ENCODE measurements around the gene BNIP3.
"Not testable (repeated sequence)": the region's sequence is repeated elsewhere in the genome, so short reads cannot be mapped to it uniquely, and the experiment has no call there.

Gene BNIP3

DNA sequence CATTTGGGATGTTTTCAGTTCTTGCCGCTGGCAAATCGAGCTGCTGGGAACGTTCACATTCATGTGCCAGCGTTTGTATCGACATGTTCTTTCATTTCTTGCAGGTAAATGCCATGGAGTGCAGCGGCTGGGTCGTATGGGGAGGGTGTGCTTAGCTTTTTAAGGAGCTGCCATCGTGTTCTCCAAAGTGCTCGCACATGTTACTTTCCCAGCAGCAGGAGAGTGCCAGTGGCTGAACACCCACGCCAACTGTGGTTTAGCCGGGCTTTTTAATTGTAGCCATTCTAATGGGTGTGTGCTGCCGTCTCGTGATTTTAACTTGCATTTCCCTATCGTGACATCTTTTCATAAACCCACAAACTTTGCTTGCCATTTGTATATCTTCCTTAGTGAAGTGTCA is 11.6 kb upstream of the BNIP3 start:
- Mint-ChIP-seq H3K4me1 (peaks cover 18% of the 10 kb centered on the region), H3K36me3 (ENCODE audit: low read depth) (no peaks in the 10 kb centered on the region), H3K27ac (no peak overlapping the region), H3K9me3 (no peaks in the 10 kb centered on the region), H3K27me3 (ENCODE audit: low read depth) (peaks cover 10% of the 10 kb centered on the region), H3K4me3 (no peak overlapping the region)
- no peak for TF ChIP-seq CTCF (IDR thresholded peaks at IDR 0.05; ENCODE audit: unreplicated experiment in 3 of 3)

DNA sequence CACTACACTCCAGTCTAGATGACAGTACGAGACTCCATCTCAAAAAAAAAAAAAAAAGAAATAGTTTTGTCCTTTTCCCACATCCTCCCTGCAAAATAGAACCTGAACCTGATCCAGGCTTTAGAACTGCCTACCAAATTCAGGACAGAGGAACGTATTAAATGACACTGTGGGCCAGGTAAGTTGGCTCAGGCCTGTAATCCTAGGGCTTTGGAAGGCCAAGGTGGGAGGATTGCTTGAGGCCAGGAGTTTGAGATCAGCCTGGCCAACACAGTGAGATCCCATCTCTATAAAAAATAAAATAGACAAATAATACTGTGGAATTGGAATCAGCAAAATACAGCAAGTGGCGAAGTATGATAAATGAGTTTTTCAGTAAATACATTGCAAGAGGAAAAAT is 10.0 kb upstream of the BNIP3 start:
- Mint-ChIP-seq H3K36me3 (ENCODE audit: low read depth) (no peaks in the 10 kb centered on the region), H3K27ac (no peak overlapping the region), H3K27me3 (ENCODE audit: low read depth) (peaks cover 5% of the 10 kb centered on the region), H3K9me3 (peaks cover 3% of the 10 kb centered on the region), H3K4me3 (no peak overlapping the region), H3K4me1 (peaks cover 2% of the 10 kb centered on the region)
- TF ChIP-seq CTCF (IDR thresholded peaks at IDR 0.05; ENCODE audit: unreplicated experiment in 3 of 3), result no peak

DNA sequence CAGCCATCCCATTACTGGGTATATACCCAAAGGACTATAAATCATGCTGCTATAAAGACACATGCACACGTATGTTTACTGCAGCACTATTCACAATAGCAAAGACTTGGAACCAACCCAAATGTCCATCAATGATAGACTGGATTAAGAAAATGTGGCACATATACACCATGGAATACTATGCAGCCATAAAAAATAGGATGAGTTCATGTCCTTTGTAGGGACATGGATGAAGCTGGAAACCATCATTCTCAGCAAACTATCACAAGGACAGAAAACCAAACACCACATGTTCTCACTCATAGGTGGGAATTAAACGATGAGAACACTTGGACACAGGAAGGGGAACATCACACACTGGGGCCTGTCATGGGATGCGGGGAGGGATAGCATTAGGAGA is 6.1 kb upstream of the BNIP3 start:
- not testable (repeated sequence) for H3K4me1 Mint-ChIP-seq; H3K4me3 Mint-ChIP-seq; H3K27me3 Mint-ChIP-seq (ENCODE audit: low read depth); H3K36me3 Mint-ChIP-seq (ENCODE audit: low read depth); H3K27ac Mint-ChIP-seq
- peaks cover 22% of the 10 kb centered on the region for H3K9me3 Mint-ChIP-seq

DNA sequence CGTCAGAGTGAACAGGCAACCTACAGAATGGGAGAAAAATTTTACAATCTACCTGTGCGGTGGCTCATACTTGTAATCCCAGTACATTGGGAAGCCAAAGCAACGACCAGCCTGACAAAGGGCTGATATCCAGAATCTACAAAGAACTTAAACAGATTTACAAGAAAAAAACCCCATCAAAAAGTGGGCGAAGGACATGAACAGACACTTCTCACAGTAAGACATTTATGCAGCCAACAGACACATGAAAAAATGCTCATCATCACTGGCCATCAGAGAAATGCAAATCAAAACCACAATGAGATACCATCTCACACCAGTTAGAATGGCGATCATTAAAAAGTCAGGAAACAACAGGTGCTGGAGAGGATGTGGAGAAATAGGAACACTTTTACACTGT is 5.6 kb upstream of the BNIP3 start:
- not testable (repeated sequence) for H3K4me3 Mint-ChIP-seq
- H3K9me3 Mint-ChIP-seq, result peaks cover 22% of the 10 kb centered on the region

GRCh38 chr10:131986851-131987250 is 5.1 kb upstream of the BNIP3 start:
- not testable (repeated sequence) for H3K4me1 Mint-ChIP-seq; H3K27me3 Mint-ChIP-seq (ENCODE audit: low read depth); H3K36me3 Mint-ChIP-seq (ENCODE audit: low read depth); H3K27ac Mint-ChIP-seq; H3K4me3 Mint-ChIP-seq
- H3K9me3 Mint-ChIP-seq, result peaks cover 22% of the 10 kb centered on the region

More for the DNA sequence above, 5.6 kb upstream of the BNIP3 start:
- H3K36me3 Mint-ChIP-seq (ENCODE audit: low read depth); H3K4me1 Mint-ChIP-seq; H3K27me3 Mint-ChIP-seq (ENCODE audit: low read depth); H3K27ac Mint-ChIP-seq: not testable (repeated sequence)

- Mint-ChIP-seq H3K4me3 (peak overlapping the region; percentile 74 to 79 (median 78)), H3K27ac (no peak overlapping the region), H3K36me3 (ENCODE audit: low read depth) (peaks cover 11% of the 10 kb centered on the region), H3K9me3 (peaks cover 22% of the 10 kb centered on the region), H3K27me3 (ENCODE audit: low read depth) (no peaks in the 10 kb centered on the region), H3K4me1 (peaks cover 20% of the 10 kb centered on the region)
- no peak for TF ChIP-seq CTCF (IDR thresholded peaks at IDR 0.05; ENCODE audit: unreplicated experiment in 3 of 3)
Observed at GRCh38 chr10:131983780-131984179, 2.1 kb upstream of the BNIP3 start.

GRCh38 chr10:131982796-131983195 is 1.1 kb upstream of the BNIP3 start:
- H3K9me3 Mint-ChIP-seq, result peaks cover 20% of the 10 kb centered on the region
- H3K27me3 Mint-ChIP-seq (ENCODE audit: low read depth), result no peaks in the 10 kb centered on the region
- no peak for TF ChIP-seq CTCF (IDR thresholded peaks at IDR 0.05; ENCODE audit: unreplicated experiment in 3 of 3)
- peaks cover 29% of the 10 kb centered on the region for H3K4me1 Mint-ChIP-seq
- H3K36me3 Mint-ChIP-seq (ENCODE audit: low read depth), result peaks cover 18% of the 10 kb centered on the region
- H3K4me3 Mint-ChIP-seq, result peak overlapping the region; percentile 74 to 79 (median 78)
- no peak overlapping the region for H3K27ac Mint-ChIP-seq
